Parathyroid adenoma (tissue), 2 donors: ENCODE data around the gene PPIP5K1.

Experiments used
- H2AFZ ChIP-seq: fragments of 300-600 bp; sonication (generic); one replicate; pipeline ENCODE4 v1.7.0; 2017; ENCODE audit warnings: antibody characterized with exemption, mild to moderate bottlenecking
- H3K27ac ChIP-seq: fragments of 300-600 bp; sonication (generic); one replicate; pipeline ENCODE4 v1.7.0; 2017
- H3K27me3 ChIP-seq: fragments of 300-600 bp; sonication (generic); one replicate; pipeline ENCODE4 v1.7.0; 2017; ENCODE audit warnings: low read length; ENCODE audit not compliant: control insufficient read depth, insufficient read depth
- H3K36me3 ChIP-seq: fragments of 300-600 bp; sonication (generic); one replicate; pipeline ENCODE4 v1.7.0; 2017; ENCODE audit warnings: low read length; ENCODE audit not compliant: control insufficient read depth, insufficient read depth
- H3K4me1 ChIP-seq: fragments of 300-600 bp; sonication (generic); one replicate; pipeline ENCODE4 v1.7.0; 2017; ENCODE audit warnings: control low read depth
- H3K4me2 ChIP-seq: fragments of 300-600 bp; sonication (generic); one replicate; pipeline ENCODE4 v1.7.0; 2017; ENCODE audit warnings: low read length
- H3K4me3 ChIP-seq: fragments of 300-600 bp; sonication (generic); one replicate; pipeline ENCODE4 v1.7.0; 2017; ENCODE audit warnings: low read depth, low read length
- H3K79me2 ChIP-seq: fragments of 300-600 bp; sonication (generic); one replicate; pipeline ENCODE4 v1.7.0; 2017; ENCODE audit warnings: control low read depth
- H3K9ac ChIP-seq: fragments of 300-600 bp; sonication (generic); one replicate; pipeline ENCODE4 v1.7.0; 2017; ENCODE audit warnings: mild to moderate bottlenecking
- H3K9me3 ChIP-seq: fragments of 300-600 bp; sonication (generic); one replicate; pipeline ENCODE4 v1.7.0; 2017; ENCODE audit warnings: low read length; ENCODE audit not compliant: control insufficient read depth
- CTCF ChIP-seq: fragments of 300-600 bp; sonication (generic); IDR thresholded peaks from one replicate; pipeline ENCODE4 v1.7.0; 2017; ENCODE audit warnings: antibody characterized with exemption, mild to moderate bottlenecking
- donor health status: primary hyperparathyroidism.

PPIP5K1 gene

GRCh38 chr15:43505738-43506137 lies 84.3 kb downstream of the PPIP5K1 start:
- H2AFZ ChIP-seq = no peak overlapping the region
- peaks cover 6% of the 10 kb centered on the region for H3K79me2 ChIP-seq
- H3K27ac ChIP-seq = peak overlapping the region; percentile 29
- no peaks in the 10 kb centered on the region for H3K9me3 ChIP-seq
- no peak overlapping the region for H3K4me2 ChIP-seq
- TF ChIP-seq CTCF = no peak
- H3K36me3 ChIP-seq = no peaks in the 10 kb centered on the region
- H3K9ac ChIP-seq = no peak overlapping the region
- H3K4me1 ChIP-seq = peaks cover 8% of the 10 kb centered on the region
- H3K27me3 ChIP-seq = no peaks in the 10 kb centered on the region
- H3K4me3 ChIP-seq = no peak overlapping the region

- Histone ChIP-seq H3K4me1 (no peaks in the 10 kb centered on the region), H3K9ac (no peak overlapping the region), H3K27me3 (no peaks in the 10 kb centered on the region), H3K9me3 (no peaks in the 10 kb centered on the region), H2AFZ (no peak overlapping the region), H3K4me3 (no peak overlapping the region), H3K79me2 (no peaks in the 10 kb centered on the region), H3K4me2 (no peak overlapping the region), H3K27ac (no peak overlapping the region), H3K36me3 (no peaks in the 10 kb centered on the region)
- no peak for TF ChIP-seq CTCF
These were observed 90.4 kb downstream of the PPIP5K1 start for GRCh38 chr15:43499635-43500034.

GRCh38 chr15:43498990-43499389 lies 91.0 kb downstream of the PPIP5K1 start:
- no peaks in the 10 kb centered on the region for H3K27me3 ChIP-seq
- no peak overlapping the region for H2AFZ ChIP-seq
- H3K4me1 ChIP-seq = no peaks in the 10 kb centered on the region
- H3K27ac ChIP-seq = no peak overlapping the region
- no peak overlapping the region for H3K4me2 ChIP-seq
- H3K4me3 ChIP-seq = no peak overlapping the region
- H3K9ac ChIP-seq = no peak overlapping the region
- no peaks in the 10 kb centered on the region for H3K36me3 ChIP-seq
- TF ChIP-seq CTCF = no peak
- H3K79me2 ChIP-seq = no peaks in the 10 kb centered on the region
- H3K9me3 ChIP-seq = no peaks in the 10 kb centered on the region

GRCh38 chr15:43493703-43494472 lies 96.1 kb downstream of the PPIP5K1 start:
- Histone ChIP-seq H3K36me3 (no peaks in the 10 kb centered on the region), H2AFZ (peak overlapping the region; percentile 89), H3K9ac (no peak overlapping the region), H3K4me2 (peak overlapping the region; percentile 76), H3K27ac (peak overlapping the region; percentile 80), H3K79me2 (peaks cover 6% of the 10 kb centered on the region), H3K4me3 (peak overlapping the region; percentile 66), H3K4me1 (peaks cover 6% of the 10 kb centered on the region), H3K27me3 (no peaks in the 10 kb centered on the region), H3K9me3 (no peaks in the 10 kb centered on the region)
- no peak for TF ChIP-seq CTCF
